ENCODE measurements around the gene GCNT4.

DNA sequence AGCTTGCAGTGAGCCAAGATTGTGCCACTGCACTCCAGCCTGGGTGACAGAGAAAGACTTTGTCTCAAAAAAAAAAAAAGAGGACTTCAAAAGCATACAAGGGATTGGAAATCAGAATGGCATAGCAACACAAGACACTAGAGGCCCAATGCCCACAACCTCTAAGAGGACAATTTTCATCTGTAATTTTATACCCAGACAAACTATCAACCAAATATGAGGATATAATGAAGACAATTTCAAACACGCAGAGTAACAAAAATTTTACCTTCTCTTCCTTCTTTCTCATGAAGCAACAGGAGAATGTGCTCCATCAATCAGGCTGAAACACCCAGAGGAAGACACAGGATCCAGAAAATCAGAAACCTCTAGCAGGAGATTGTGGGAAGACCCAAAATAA lies 46.8 kb downstream of the GCNT4 start:
- TF ChIP-seq, protein P1, sequence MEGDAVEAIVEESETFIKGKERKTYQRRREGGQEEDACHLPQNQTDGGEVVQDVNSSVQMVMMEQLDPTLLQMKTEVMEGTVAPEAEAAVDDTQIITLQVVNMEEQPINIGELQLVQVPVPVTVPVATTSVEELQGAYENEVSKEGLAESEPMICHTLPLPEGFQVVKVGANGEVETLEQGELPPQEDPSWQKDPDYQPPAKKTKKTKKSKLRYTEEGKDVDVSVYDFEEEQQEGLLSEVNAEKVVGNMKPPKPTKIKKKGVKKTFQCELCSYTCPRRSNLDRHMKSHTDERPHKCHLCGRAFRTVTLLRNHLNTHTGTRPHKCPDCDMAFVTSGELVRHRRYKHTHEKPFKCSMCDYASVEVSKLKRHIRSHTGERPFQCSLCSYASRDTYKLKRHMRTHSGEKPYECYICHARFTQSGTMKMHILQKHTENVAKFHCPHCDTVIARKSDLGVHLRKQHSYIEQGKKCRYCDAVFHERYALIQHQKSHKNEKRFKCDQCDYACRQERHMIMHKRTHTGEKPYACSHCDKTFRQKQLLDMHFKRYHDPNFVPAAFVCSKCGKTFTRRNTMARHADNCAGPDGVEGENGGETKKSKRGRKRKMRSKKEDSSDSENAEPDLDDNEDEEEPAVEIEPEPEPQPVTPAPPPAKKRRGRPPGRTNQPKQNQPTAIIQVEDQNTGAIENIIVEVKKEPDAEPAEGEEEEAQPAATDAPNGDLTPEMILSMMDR (conservative IDR thresholded peaks at IDR 0.05), result no peak
- no peak for TF ChIP-seq ZFX (IDR thresholded peaks at IDR 0.05)
